ENCODE data around the gene NFYB. TPM values are rescaled to one million over a fixed set of nuclear protein-coding genes. Genes with fewer than 3 reads are reported as not detected.
A peak's percentile ranks its signal among the peaks of the same experiment; 100 is the strongest.
"Not testable (repeated sequence)": the region's sequence is repeated elsewhere in the genome, so short reads cannot be mapped to it uniquely, and the experiment has no call there.

The NFYB gene
- total RNA-seq, 1 donor from 2014 or later: 17.6 TPM

GRCh38 chr12:104163028-104163427, 25.0 kb upstream of the NFYB start:
- DNase-seq (ENCODE audit: low read depth, low spot score): not testable (repeated sequence)

GRCh38 chr12:104155711-104156555, 17.9 kb upstream of the NFYB start:
- DNase-seq (ENCODE audit: low read depth, low spot score): no peak

- DNase-seq (ENCODE audit: low read depth, low spot score): no peak
Observed at GRCh38 chr12:104154806-104155205, 16.8 kb upstream of the NFYB start.

GRCh38 chr12:104154286-104154685, 16.3 kb upstream of the NFYB start:
- no peak for DNase-seq (ENCODE audit: low read depth, low spot score)

GRCh38 chr12:104152685-104153241, 14.8 kb upstream of the NFYB start:
- no peak for DNase-seq (ENCODE audit: low read depth, low spot score)

- no peak for DNase-seq (ENCODE audit: low read depth, low spot score)
Observed at GRCh38 chr12:104150416-104150815, 12.4 kb upstream of the NFYB start.

GRCh38 chr12:104147346-104147745, 9.3 kb upstream of the NFYB start:
- DNase-seq (ENCODE audit: low read depth, low spot score): no peak

- DNase-seq (ENCODE audit: low read depth, low spot score): no peak
Observed at GRCh38 chr12:104143918-104144317, 5.9 kb upstream of the NFYB start.

- no peak for DNase-seq (ENCODE audit: low read depth, low spot score)
Observed at GRCh38 chr12:104143002-104143401, 5.0 kb upstream of the NFYB start.

GRCh38 chr12:104142543-104142942, 4.5 kb upstream of the NFYB start:
- DNase-seq (ENCODE audit: low read depth, low spot score): no peak

- no peak for DNase-seq (ENCODE audit: low read depth, low spot score)
Observed at GRCh38 chr12:104138797-104139152, 765 bp upstream of the NFYB start.

GRCh38 chr12:104137001-104137901, 759 bp downstream of the NFYB start:
- no peak for DNase-seq (ENCODE audit: low read depth, low spot score)

GRCh38 chr12:104136577-104136976, 1.4 kb downstream of the NFYB start:
- DNase-seq (ENCODE audit: low read depth, low spot score): no peak

- DNase-seq (ENCODE audit: low read depth, low spot score): no peak
Observed at GRCh38 chr12:104134882-104135281, 3.1 kb downstream of the NFYB start.

GRCh38 chr12:104133866-104134265, 4.1 kb downstream of the NFYB start:
- DNase-seq (ENCODE audit: low read depth, low spot score): no peak

- DNase-seq (ENCODE audit: low read depth, low spot score): no peak
Observed at GRCh38 chr12:104133321-104133720, 4.7 kb downstream of the NFYB start.

- DNase-seq (ENCODE audit: low read depth, low spot score): no peak
Observed at GRCh38 chr12:104132351-104132956, 5.6 kb downstream of the NFYB start.

- no peak for DNase-seq (ENCODE audit: low read depth, low spot score)
Observed at GRCh38 chr12:104131609-104132008, 6.4 kb downstream of the NFYB start.

GRCh38 chr12:104130760-104131159, 7.2 kb downstream of the NFYB start:
- DNase-seq (ENCODE audit: low read depth, low spot score): no peak

GRCh38 chr12:104126548-104126947, 11.5 kb downstream of the NFYB start:
- no peak for DNase-seq (ENCODE audit: low read depth, low spot score)

- no peak for DNase-seq (ENCODE audit: low read depth, low spot score)
Observed at GRCh38 chr12:104122298-104122697, 15.7 kb downstream of the NFYB start.

GRCh38 chr12:104121001-104121400, 17.0 kb downstream of the NFYB start:
- peak; percentile 19 for DNase-seq (ENCODE audit: low read depth, low spot score)
